Activated naive CD8-positive, alpha-beta T cell treated with anti-CD3 and anti-CD28 coated beads, Interleukin-2, amount 10 ng/mL, durations not matched to agents 7 days and 5 days (primary cell): ENCODE results near the gene ZNF441. TPM values are rescaled to one million over a fixed set of nuclear protein-coding genes. Genes with fewer than 3 reads are reported as not detected.
"Not testable (repeated sequence)": the region's sequence is repeated elsewhere in the genome, so short reads cannot be mapped to it uniquely, and the experiment has no call there.

Source experiments
- ATAC-seq: fragments of 150-1000 bp; cut with Tn5 transposase; one replicate; pipeline ENCODE4 v1.10.0; 2021; ENCODE audit warnings: low read depth, moderate library complexity
- POLR2A ChIA-PET: fragments of 350-600 bp; sonication (Branson Sonifier 250); formaldehyde crosslinking; loops from one replicate; lab custom pipeline; 2021; ENCODE audit warnings: antibody characterized with exemption; lab: Charles Lee
- DNase-seq: peaks from one replicate; pipeline ENCODE4 v3.0.0; 2021
- H3K27ac Mint-ChIP-seq: one replicate; pipeline ENCODE4 v1.8.0; 2022; ENCODE audit warnings: mild to moderate bottlenecking, mixed read lengths
- H3K27me3 Mint-ChIP-seq: one replicate; pipeline ENCODE4 v1.8.0; 2022; ENCODE audit warnings: mild to moderate bottlenecking, moderate library complexity, mixed read lengths
- H3K36me3 Mint-ChIP-seq: one replicate; pipeline ENCODE4 v1.8.0; 2021; ENCODE audit warnings: mild to moderate bottlenecking, mixed read lengths
- H3K4me1 Mint-ChIP-seq: one replicate; pipeline ENCODE4 v1.8.0; 2021; ENCODE audit warnings: mixed read lengths
- H3K4me3 Mint-ChIP-seq: one replicate; pipeline ENCODE4 v1.8.0; 2022; ENCODE audit warnings: mild to moderate bottlenecking, moderate library complexity, mixed read lengths
- H3K9me3 Mint-ChIP-seq: one replicate; pipeline ENCODE4 v1.8.0; 2021; ENCODE audit warnings: mixed read lengths
- total RNA-seq, 2 experiments: library from RNA; stranded (reverse); gene quantifications; one replicate each; pipeline ENCODE4 v1.2.3, GENCODE V29; 2021

The ZNF441 gene
- total RNA-seq, 2 experiments from 2014 or later = 15.0 to 15.5 TPM

GRCh38 chr19:11792942-11793341 is 26.1 kb downstream of the ZNF441 start:
- POLR2A ChIA-PET = no interaction called here
- no peak for ATAC-seq

DNA sequence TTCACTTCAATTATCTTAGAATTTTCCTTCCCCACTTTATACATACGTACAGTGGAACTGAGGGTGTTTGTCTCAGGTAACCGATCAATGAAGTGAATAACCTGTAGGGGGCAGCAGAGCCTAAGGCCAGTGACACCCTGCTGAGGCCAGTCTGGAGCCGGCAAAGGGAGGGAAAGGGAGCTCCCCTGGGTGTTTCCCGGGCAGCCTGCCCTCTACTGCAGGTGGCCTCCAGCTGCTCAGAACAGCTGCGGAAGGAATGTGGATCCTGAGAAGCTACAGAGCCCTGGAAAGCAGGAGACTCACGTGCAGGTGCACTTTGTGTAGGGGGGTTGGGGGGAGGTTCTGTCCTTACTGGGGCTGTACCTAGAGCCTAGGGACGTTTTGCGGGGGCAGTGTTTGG is 30.7 kb downstream of the ZNF441 start:
- DNase-seq (peak; percentile 67), ATAC-seq (peak; percentile 63)
- POLR2A ChIA-PET = interaction anchor here (0.6 to 1.9 kb wide), 6 partner anchors 17 to 201 kb away, joined by 3 to 18 read pairs (median 6); partner anchors contain the start of genes ZNF439, ZNF440 and ZNF441
- peaks cover 3% of the 10 kb centered on the region for H3K27me3 Mint-ChIP-seq
- H3K9me3 Mint-ChIP-seq = peaks cover 5% of the 10 kb centered on the region
- no peak overlapping the region for H3K27ac Mint-ChIP-seq
- peak overlapping the region; percentile 91 for H3K4me3 Mint-ChIP-seq
- H3K36me3 Mint-ChIP-seq = peaks cover 7% of the 10 kb centered on the region
- peaks cover 9% of the 10 kb centered on the region for H3K4me1 Mint-ChIP-seq

More at GRCh38 chr19:11792942-11793341, 26.1 kb downstream of the ZNF441 start:
- Mint-ChIP-seq H3K9me3 (peaks cover 20% of the 10 kb centered on the region), H3K27me3 (peaks cover 5% of the 10 kb centered on the region), H3K27ac (no peak overlapping the region), H3K4me1 (peaks cover 5% of the 10 kb centered on the region), H3K36me3 (no peaks in the 10 kb centered on the region), H3K4me3 (no peak overlapping the region)
- DNase-seq = no peak

- Mint-ChIP-seq H3K27ac (peak within 1 kb of the TSS; percentile 84), H3K36me3 (peaks cover 9% of the 10 kb centered on the region), H3K4me1 (peaks cover 9% of the 10 kb centered on the region), H3K27me3 (no peaks in the 10 kb centered on the region), H3K9me3 (peaks cover 8% of the 10 kb centered on the region), H3K4me3 (peak within 1 kb of the TSS; percentile 91)
- DNase-seq = peak; percentile 87
- peak; percentile 99 for ATAC-seq
- POLR2A ChIA-PET = interaction anchor here (0.6 to 1.9 kb wide), 9 partner anchors 16 to 760 kb away, joined by 3 to 18 read pairs (median 3); partner anchors contain the start of genes ZNF439, ZNF440, ZNF441 and ZNF700
These were observed 31.9 kb downstream of the ZNF441 start, which contains the start of gene ZNF491 for GRCh38 chr19:11798391-11799330. TSS of gene ZNF491 (plus strand) at chr19:11798523. CDS start at chr19:11805954, 7,431 bp downstream.

DNA sequence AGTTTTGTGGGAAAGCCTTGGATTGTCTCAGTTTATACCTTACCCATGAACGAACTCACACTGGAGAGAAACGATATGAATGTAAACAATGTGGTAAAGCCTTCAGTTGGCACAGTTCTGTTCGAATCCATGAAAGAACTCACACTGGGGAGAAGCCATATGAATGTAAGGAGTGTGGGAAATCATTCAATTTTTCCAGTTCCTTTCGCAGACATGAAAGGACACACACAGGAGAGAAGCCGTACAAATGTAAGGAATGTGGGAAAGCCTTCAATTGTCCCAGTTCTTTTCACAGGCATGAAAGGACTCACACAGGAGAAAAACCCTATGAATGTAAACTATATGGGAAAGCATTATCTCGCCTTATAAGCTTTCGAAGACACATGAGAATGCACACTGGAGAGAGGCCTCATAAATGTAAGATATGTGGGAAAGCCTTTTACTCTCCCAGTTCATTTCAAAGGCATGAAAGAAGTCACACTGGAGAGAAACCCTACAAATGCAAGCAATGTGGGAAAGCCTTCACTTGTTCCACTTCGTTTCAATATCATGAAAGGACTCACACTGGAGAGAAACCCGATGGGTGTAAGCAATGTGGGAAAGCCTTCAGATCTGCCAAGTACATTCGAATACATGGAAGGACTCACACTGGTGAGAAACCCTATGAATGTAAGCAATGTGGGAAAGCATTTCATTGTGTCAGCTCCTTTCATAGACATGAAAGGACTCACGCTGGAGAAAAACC is 39.7 kb downstream of the ZNF441 start:
- ATAC-seq (no peak), DNase-seq (no peak)
- Mint-ChIP-seq H3K36me3 (peaks cover 19% of the 10 kb centered on the region), H3K4me3 (no peak overlapping the region), H3K27me3 (no peaks in the 10 kb centered on the region), H3K9me3 (peaks cover 33% of the 10 kb centered on the region), H3K4me1 (no peaks in the 10 kb centered on the region), H3K27ac (no peak overlapping the region)
- POLR2A ChIA-PET = interaction anchor here (0.6 kb wide), 1 partner anchor 210 kb away, joined by 4 read pairs; no protein-coding TSS in a partner anchor

DNA sequence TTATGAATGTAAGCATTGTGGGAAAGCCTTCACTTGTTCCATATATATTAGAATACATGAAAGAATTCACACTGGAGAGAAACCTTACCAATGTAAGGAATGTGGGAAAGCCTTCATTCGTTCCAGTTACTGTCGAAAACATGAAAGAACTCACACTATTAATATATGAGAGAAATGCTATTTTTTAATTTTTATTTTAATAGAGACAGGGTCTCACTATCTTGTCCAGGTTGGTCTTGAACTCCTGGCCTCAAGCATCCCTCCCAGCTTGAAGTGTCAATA is 40.2 kb downstream of the ZNF441 start:
- POLR2A ChIA-PET = interaction anchor here (0.6 kb wide), 2 partner anchors 60 to 210 kb away, joined by 3 to 4 read pairs; no protein-coding TSS in a partner anchor
- Mint-ChIP-seq H3K4me3 (no peak overlapping the region), H3K4me1 (no peaks in the 10 kb centered on the region), H3K36me3 (peaks cover 19% of the 10 kb centered on the region), H3K27me3 (no peaks in the 10 kb centered on the region), H3K27ac (no peak overlapping the region), H3K9me3 (peaks cover 33% of the 10 kb centered on the region)
- DNase-seq = no peak
- ATAC-seq = no peak

GRCh38 chr19:11813703-11814028 is 46.9 kb downstream of the ZNF441 start:
- H3K27me3 Mint-ChIP-seq = no peaks in the 10 kb centered on the region
- peaks cover 20% of the 10 kb centered on the region for H3K9me3 Mint-ChIP-seq
- ATAC-seq (peak; percentile 42), DNase-seq (no peak)
- POLR2A ChIA-PET = interaction anchor here (1.0 to 2.7 kb wide), 4 partner anchors 16 to 76 kb away, joined by 3 to 18 read pairs (median 8); partner anchors contain the start of genes ZNF439 and ZNF491
- peaks cover 10% of the 10 kb centered on the region for H3K4me1 Mint-ChIP-seq
- H3K27ac Mint-ChIP-seq = peak overlapping the region; percentile 83
- peaks cover 35% of the 10 kb centered on the region for H3K36me3 Mint-ChIP-seq
- peak overlapping the region; percentile 87 for H3K4me3 Mint-ChIP-seq

GRCh38 chr19:11814029-11814699 is 47.4 kb downstream of the ZNF441 start, which contains the start of gene ZNF440:
TSS of gene ZNF440 (plus strand) at chr19:11814273. CDS start at chr19:11814448, 175 bp downstream.
- Mint-ChIP-seq H3K27me3 (no peaks in the 10 kb centered on the region), H3K4me3 (peak within 1 kb of the TSS; percentile 87), H3K9me3 (peaks cover 22% of the 10 kb centered on the region), H3K36me3 (peaks cover 36% of the 10 kb centered on the region), H3K4me1 (peaks cover 10% of the 10 kb centered on the region), H3K27ac (peak within 1 kb of the TSS; percentile 83)
- POLR2A ChIA-PET = interaction anchor here (1.0 to 2.7 kb wide), 4 partner anchors 16 to 76 kb away, joined by 3 to 18 read pairs (median 8); partner anchors contain the start of genes ZNF439 and ZNF491
- DNase-seq (peak; percentile 92), ATAC-seq (peak; percentile 98)

DNA sequence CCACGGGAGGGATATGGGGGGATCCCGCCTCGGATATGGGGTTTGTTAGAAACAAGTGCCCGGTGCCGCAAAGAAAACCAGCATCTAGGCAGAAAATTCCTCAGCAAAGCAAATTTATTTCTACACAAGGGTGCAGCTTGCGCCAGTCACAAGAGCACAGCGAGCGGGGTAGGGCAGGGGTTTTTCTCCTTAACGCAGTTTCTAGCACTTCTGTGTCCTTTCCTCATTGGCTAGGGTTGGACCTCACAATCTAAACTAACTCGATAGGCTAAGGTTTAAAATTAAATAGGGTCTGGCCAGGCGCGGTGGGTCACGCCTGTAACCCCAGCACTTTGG is 47.9 kb downstream of the ZNF441 start:
- Mint-ChIP-seq H3K9me3 (peaks cover 22% of the 10 kb centered on the region), H3K27me3 (no peaks in the 10 kb centered on the region), H3K27ac (peak overlapping the region; percentile 61), H3K4me3 (peak overlapping the region; percentile 87), H3K4me1 (peaks cover 10% of the 10 kb centered on the region), H3K36me3 (peaks cover 36% of the 10 kb centered on the region)
- DNase-seq = no peak
- POLR2A ChIA-PET = interaction anchor here (0.7 to 2.7 kb wide), 4 partner anchors 17 to 256 kb away, joined by 3 to 18 read pairs (median 8); partner anchors contain the start of genes ZNF439 and ZNF491
- ATAC-seq = no peak

GRCh38 chr19:11821474-11822109 is 54.8 kb downstream of the ZNF441 start:
- no peaks in the 10 kb centered on the region for H3K27me3 Mint-ChIP-seq
- peaks cover 66% of the 10 kb centered on the region for H3K36me3 Mint-ChIP-seq
- no peak for ATAC-seq
- no peak for DNase-seq
- H3K9me3 Mint-ChIP-seq = peaks cover 23% of the 10 kb centered on the region
- POLR2A ChIA-PET = no interaction called here
- H3K4me1 Mint-ChIP-seq = peaks cover 3% of the 10 kb centered on the region
- H3K4me3 Mint-ChIP-seq = no peak overlapping the region
- no peak overlapping the region for H3K27ac Mint-ChIP-seq

DNA sequence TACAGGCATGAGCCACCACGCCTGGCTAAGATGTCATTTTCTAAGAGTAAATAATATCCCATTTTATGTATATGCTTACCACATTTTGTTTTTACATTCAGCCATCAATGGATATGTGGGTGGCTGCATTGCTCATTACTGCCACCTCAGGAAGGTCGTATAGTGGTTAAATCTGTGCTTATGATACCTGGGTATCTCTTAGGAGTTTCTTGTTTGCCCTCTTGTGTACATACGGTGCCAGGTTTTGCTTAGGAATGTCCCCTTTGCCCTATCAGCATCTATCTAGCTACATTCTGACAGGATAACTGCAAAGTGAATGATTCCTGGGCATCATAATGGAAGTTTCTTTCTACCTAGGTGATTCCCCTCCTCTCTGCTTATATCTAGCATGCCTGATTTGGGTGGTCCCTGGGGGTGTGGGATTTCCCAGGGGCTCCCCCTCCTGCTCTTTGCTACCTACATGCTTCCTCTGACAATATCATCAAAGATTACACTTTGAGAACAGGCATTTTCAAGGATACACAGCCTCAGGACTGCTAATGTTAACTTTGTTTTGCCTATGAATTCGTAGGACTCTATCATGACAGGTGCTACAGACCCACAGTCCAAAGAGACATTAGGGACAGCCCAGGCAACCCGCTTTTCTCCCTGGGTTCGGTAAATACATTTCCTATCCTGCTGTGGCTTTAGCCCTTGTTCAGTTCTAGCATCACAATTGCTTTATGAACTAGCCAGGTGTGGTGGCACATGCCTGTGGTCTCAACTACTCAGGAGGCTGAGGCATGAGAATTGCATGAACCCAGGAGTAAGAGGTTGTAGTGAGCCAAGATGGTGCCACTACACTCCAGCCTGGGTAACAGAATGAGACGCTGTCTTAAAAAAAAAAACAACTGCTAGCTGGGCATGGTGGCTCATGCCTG is 62.4 kb downstream of the ZNF441 start:
- ATAC-seq, H3K4me1 Mint-ChIP-seq, DNase-seq, POLR2A ChIA-PET, H3K4me3 Mint-ChIP-seq, H3K27me3 Mint-ChIP-seq, H3K27ac Mint-ChIP-seq: not testable (repeated sequence)
- peaks cover 84% of the 10 kb centered on the region for H3K36me3 Mint-ChIP-seq
- H3K9me3 Mint-ChIP-seq = peaks cover 42% of the 10 kb centered on the region

DNA sequence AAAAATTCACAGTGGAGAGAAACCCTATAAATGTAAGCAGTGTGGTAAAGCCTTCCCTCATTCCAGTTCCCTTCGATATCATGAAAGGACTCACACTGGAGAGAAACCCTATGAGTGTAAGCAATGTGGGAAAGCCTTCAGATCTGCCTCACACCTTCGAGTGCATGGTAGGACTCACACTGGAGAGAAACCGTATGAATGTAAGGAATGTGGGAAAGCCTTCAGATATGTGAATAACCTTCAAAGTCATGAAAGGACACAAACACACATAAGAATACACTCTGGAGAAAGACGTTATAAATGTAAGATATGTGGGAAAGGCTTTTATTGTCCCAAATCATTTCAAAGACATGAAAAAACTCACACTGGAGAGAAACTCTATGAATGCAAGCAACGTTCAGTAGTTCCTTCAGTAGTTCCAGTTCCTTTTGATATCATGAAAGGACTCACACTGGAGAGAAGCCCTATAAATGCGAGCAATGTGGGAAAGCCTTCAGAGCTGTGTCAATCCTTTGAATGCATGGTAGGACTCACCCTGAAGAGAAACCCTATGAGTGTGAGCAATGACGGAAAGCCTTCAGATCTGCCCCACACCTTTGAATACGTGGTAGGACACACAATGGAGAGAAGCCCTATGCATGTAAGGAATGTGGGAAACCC is 65.6 kb downstream of the ZNF441 start:
- no peak overlapping the region for H3K4me3 Mint-ChIP-seq
- no peaks in the 10 kb centered on the region for H3K27me3 Mint-ChIP-seq
- H3K9me3 Mint-ChIP-seq = peaks cover 51% of the 10 kb centered on the region
- no peak for DNase-seq
- no peak for ATAC-seq
- H3K36me3 Mint-ChIP-seq = peaks cover 77% of the 10 kb centered on the region
- H3K27ac Mint-ChIP-seq = no peak overlapping the region
- no peaks in the 10 kb centered on the region for H3K4me1 Mint-ChIP-seq
- POLR2A ChIA-PET = no interaction called here
